Right kidney (tissue), 1 donor: ENCODE data around the gene DPP6.

Experiments used
- DNase-seq: peaks from one replicate; pipeline ENCODE4 v3.0.0-alpha.2; 2016

The DPP6 gene

GRCh38 chr7:154770962-154771361, 718.8 kb downstream of the DPP6 start:
- no peak for DNase-seq

DNA sequence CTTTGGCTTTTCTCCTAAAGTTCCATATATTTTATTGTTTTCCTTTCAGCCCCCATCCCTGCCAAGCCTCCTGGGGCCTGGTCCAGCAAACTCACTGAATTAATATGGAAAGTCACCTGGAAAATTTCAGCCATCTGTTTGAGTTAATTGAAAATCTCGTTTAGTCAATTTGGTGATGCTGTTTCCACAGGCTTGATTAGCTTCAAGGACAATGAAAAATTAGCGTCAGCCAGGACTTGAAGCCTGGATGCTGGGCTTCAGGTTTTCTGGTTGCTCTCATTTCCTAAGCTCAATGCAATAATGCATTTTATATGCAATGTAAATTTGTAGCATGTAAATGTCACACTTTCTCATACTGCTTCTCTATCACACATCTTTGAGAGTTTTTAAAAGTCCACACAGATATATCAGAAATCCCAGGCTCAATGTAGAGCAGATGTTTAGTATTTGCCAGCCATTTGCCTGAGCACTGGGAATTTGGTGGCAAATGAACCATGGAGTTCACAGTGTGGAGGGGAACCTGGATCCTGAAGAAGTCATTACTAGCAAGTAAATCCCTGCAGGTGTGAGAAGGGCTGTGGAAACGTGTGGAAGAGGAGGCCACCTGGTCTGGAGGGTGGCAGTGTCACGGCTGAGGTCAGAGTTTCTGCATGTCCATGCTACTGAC, 722.2 kb downstream of the DPP6 start:
- no peak for DNase-seq

DNA sequence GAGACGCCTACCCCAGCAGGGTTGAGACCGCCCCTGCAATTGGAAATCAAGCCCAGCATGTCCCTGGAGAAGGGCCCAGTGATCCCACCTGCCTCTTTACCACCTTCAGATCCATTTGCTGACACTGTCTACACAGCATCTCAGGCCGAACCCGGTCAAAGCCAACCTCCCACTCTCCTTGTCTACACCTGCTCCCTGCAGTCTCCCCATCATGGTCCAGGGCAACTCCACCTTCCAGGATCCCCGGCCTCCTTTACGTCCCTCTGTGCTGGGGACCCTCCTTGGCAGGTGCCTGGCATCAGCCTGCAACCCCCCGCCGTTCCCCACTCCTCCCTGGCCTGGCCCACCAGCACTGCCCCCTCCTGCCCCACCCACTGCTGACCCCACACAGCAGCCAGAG, 723.5 kb downstream of the DPP6 start:
- no peak for DNase-seq

DNA sequence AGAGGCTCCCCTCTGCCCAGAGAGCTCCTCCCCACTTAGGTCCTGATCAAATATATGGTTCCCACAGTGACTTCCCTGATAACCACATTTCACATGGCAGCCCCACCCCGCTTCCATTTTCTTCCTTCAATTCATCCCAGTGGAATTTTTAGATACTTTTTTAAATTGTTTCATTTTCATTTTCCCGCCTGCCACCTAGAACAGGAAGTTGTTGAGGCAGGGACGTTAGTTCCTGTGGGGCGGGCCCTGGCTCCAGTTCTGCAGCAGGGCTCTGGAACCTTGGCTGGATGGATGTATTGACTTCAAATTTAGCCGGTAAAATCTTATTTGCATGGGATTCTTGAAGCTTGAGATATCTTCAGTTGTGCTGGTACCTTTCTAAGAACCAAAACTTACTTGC, 724.2 kb downstream of the DPP6 start:
- no peak for DNase-seq

DNA sequence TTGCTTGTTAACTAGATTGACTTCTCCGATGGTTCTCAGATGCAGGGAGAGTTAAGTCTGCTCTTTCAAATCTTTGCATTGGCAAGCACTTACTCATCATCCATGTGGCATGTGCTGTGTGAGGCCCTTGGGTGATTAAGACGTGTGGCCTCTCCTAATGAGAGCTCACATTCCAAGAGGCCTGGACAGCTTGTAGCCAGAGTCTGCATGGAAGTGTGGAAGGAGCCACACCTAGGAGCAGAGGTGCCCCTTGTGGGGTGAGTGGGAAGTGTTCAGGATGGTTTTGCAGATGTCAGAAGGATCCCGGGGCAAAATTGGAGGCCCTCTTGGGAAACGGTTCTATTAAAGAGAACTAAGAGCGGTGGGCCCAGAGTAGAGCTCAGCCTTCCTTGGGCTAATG, 724.8 kb downstream of the DPP6 start:
- no peak for DNase-seq

GRCh38 chr7:154777489-154777888, 725.3 kb downstream of the DPP6 start:
- DNase-seq: no peak

GRCh38 chr7:154777908-154778307, 725.7 kb downstream of the DPP6 start:
- DNase-seq: no peak

DNA sequence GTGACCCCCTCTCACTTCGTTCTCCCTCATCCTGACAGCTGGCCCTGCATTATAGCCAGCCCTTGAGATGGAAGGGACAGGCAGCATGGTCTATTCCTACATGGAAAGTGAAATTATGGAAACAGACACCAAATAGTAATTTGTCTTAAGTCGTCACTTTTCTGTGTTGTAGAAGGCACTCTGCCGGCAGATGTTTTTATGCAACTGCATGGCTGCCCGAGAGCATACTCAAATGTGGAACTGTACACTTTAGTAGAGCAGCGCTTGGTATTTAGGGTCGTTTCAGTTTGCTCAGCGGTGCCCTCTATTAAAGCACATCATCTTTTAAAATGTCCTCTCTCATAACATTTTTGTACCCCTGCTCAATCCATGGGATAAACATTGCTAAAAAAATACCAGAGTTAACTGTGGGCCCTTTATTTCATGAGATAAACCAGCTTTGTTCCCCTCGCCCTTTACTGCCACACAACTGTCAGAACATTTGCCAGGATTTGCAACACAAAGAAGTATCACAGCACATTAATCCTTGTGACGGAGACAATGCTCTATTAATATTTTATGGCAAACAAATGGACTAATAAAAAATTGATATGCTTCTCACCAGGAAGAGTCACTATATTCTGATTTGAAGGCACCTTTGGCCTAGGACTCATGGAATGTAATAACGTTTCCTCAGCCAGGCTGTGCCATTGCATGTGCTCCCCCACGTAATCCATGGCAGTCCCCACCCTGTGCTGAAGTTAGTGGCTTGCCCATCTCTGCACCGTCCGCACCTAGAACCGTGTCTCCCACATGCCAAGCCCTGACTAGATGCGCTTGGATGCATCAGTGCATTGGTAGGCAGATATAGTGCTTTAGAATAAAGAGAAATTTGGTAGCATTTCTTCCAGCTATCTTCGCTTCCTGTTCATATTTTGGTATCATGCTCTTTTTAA, 729.4 kb downstream of the DPP6 start:
- DNase-seq: no peak

GRCh38 chr7:154783281-154783909, 731.2 kb downstream of the DPP6 start:
- no peak for DNase-seq

DNA sequence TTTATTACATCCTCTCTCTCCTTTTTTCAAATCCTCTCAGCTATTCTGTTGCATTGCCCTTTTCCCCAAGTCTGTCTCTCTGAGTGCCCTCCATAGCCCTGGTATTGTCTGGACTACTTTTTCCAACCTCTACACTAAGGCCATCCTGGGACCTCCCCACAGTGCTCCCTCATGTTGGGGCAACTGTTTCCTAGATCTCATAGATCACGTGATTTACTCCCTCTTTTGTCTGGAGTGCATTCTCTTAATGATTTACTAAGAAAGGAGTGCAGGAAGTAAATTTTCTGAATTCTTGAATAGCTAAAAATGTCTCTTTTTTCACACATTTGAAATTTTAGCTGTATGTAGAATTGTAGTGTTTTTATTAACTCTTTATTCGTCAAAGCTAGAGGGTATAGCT, 733.7 kb downstream of the DPP6 start:
- no peak for DNase-seq

DNA sequence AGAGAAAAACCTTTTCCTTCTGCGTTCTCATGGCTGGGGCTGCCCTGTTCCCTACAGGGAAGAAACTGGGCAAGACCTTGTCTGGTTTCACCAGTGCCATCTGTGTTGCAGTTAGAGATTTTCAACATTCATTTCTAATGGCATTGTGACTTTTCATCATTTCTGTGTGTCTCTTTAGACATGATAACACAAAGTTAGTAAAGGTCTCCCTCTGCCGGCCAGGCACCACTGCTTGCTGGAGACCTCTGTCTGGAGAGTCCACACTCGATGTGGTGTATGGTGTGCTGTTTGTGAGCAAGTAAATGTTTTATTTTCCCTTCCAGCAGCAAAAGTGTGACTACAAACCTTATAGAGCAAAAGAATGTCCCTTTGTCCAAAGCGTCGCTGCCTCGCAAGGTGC, 737.2 kb downstream of the DPP6 start:
- DNase-seq: no peak

DNA sequence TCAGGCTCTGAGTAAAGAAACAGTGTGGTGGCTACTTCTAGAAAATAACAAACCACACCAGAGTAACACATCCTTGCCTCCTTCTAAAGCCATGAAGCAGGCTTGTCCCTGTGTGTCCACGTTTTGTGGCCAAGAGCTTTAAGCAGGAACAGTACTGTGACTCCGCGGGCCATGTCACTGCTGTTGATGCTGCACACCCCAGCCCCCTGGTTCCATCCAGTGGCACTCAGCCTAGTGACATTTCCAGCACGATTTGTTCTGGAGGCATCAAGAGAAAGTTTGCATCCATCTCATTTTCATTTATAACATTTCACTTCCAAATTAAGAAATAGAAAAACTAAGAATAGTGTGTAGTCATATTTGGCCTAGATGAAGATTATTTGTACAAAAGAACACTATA, 739.4 kb downstream of the DPP6 start:
- DNase-seq: no peak

DNA sequence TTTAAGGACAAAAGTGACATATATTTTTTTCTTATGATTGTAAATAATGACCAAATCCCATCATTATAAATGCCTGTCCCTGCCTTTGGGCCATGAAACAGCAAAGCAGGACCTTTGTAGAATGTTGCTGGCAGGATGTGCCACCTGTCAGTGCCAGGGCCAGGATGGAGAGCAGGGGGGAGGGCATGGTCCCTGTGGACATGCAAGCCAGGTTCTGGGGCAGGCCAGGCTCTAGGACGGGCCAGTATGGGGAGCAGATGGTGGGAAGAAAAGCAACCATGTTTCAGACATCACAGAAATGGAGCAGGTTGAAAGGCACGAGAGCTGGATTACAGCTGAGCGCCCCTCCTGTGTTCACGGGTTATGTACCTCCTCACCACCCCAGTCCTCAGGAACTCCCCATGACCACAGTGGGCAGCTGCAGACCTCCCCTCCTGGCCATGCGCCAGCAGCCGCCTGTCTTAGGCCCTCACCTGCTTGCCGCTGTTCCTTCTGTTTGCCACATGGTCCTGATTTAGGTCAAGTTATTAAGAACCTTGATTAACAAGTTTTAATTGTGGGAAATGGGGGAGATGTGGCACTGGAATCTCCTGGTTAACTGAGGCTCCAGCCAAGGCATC, 740.3 kb downstream of the DPP6 start:
- DNase-seq: no peak

DNA sequence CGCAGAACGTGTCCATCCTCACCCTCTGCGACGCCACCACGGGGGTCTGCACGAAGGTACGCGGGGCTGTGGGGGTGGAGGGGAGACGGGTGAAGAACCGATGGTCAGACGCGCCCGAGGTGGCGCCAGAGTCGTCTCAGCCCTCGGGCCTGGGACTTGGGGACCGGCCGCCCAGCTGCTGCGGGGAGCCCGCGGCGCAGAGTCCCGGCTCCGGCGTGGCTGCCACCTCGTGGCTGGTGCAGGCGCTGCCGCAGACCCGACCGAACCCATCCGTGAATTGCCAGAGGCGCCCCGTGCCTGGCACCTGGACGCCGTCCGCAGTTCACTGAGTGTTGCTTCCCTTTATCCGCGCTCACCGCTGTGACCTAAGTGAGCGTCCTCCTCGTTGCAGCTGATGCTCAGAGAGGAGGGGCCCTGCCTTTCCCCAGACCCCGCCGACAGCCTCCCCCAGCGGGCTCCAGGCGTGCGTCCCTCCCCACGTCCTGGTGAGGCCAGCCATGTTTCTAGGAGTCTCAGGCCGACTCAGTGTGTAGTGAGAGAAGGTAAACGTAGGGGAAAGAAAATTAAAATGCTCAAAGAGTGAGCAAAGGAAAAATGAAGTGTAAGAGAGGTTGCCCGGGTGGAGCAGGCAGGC, 742.1 kb downstream of the DPP6 start:
- DNase-seq: peak; percentile 22

DNA sequence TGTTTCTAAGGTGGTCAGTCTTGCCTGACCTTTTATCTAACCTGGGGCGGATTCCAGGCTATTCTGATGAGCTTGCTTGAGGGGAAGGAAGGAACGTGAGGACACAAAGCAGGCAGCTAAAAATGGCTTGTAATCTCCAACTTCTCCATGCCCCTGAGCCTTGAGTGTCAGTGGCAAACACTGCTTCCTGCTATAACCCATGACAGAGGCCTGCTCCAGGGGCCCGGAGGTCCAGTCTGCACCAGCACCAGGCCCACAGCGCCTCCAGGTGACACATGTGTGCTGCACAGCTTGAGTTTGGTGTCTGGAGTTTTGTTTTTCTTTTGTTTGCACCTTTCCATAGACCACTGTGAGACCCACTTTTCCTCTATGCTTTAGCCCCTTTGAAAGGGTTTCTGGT, 742.8 kb downstream of the DPP6 start:
- no peak for DNase-seq

GRCh38 chr7:154795437-154795836, 743.2 kb downstream of the DPP6 start:
- no peak for DNase-seq

GRCh38 chr7:154804449-154804848, 752.3 kb downstream of the DPP6 start:
- DNase-seq: no peak

DNA sequence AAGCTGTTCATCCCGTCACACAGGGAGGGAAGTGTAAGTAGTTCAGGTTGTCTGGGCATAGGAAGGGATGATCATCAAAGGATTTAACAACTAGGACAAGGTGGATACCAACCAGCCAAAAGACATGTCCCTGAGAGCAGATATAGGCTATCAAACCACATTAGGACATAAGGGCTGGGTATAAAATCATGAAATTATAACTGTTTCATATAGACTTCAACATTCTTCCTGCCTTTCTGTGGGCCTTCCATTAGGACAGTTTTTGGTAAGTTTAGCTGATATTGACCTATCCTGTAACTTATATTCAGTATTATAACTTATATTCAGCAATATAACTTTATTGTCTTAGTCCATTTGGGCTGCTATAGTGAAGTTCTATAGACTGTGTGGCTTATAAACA, 759.8 kb downstream of the DPP6 start:
- no peak for DNase-seq

DNA sequence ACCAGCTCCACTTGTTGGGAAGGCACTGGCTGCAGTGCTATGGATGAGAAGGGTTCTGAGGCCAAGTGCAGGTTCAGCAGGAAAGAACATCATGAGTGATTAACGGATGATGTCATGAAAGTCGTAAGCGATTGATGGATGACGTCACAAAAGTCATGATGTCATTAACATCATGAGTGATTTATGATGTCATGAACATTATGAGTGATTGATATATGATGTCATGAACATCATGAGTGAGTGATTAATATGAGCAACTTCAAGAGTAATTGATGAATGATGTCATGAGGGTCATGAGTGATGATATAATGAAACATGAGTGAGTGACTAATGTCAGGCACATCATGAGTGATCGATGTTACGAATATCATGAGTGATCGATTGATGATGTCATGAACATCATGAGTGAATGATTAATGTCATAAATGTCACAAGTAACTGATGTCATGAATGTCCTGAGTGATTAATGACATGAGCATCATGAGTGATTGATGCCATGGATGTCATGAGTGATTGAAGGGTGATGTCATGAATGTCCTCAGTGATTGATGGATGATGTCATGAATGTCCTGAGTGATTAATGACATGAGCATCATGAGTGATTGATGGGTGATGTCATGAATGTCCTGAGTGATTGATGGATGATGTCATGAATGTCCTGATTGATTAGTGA, 765.2 kb downstream of the DPP6 start:
- DNase-seq: no peak

GRCh38 chr7:154827007-154827406, 774.8 kb downstream of the DPP6 start:
- DNase-seq: no peak

DNA sequence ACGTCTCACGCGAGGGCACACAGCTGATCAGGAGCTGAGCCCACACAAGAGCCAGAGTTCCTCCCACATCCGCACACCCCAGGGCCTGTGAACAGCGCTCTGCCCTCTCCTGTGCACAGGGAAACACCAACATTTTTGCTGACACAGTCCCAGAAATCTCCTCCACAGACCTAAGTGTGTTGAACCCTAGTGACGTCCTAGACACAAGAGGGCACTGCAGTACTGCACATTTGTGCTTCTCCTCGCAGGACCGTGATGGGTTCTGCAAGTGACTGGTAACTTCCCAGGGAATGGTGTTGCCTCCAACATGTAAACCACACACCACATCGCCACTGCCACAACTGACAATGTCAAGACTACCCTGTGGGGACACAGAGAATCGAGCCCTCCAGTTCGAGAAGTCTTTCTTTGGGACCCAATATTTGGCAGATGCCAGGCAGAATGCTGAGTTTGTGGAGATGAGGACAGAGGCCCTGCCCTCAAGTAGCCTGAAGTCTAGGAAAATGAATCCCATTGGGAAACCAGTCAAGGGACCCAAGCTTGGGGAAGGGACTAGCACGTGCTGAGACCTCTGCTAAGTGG, 780.5 kb downstream of the DPP6 start:
- no peak for DNase-seq
